MM.1S (cell line): ENCODE data around the gene ADD3.

Experiments used
- DNase-seq: peaks from one replicate; pipeline ENCODE4 v3.0.0-alpha.2; 2015
- H2AFZ ChIP-seq: fragments of 300-600 bp; sonication (generic); 2 replicates; pipeline ENCODE4 v1.6.0; 2016; ENCODE audit warnings: antibody characterized with exemption, low read length
- H3F3A ChIP-seq: fragments of 300-600 bp; sonication (generic); 2 replicates; pipeline ENCODE4 v1.6.1; 2016; ENCODE audit warnings: mild to moderate bottlenecking, antibody characterized with exemption, low read length, moderate library complexity, mixed read lengths; ENCODE audit not compliant: insufficient read depth
- H3K27ac ChIP-seq: fragments of 300-600 bp; sonication (generic); 2 replicates; pipeline ENCODE4 v1.5.1; 2016; ENCODE audit warnings: mild to moderate bottlenecking, low read length
- H3K27me3 ChIP-seq: fragments of 300-600 bp; sonication (generic); replicated peaks from 2 replicates; pipeline ENCODE4 v1.6.0; 2016; ENCODE audit warnings: low read length; ENCODE audit not compliant: insufficient read depth
- H3K36me3 ChIP-seq: fragments of 300-600 bp; sonication (generic); replicated peaks from 2 replicates; pipeline ENCODE4 v1.6.1; 2016; ENCODE audit warnings: mild to moderate bottlenecking, low read length, mixed read lengths; ENCODE audit not compliant: insufficient read depth
- H3K4me1 ChIP-seq: fragments of 300-600 bp; sonication (generic); 2 replicates; pipeline ENCODE4 v1.6.1; 2016; ENCODE audit warnings: low read length, mixed read lengths
- H3K4me2 ChIP-seq: fragments of 300-600 bp; sonication (generic); 2 replicates; pipeline ENCODE4 v1.6.0; 2016; ENCODE audit warnings: low read depth, low read length
- H3K4me3 ChIP-seq: fragments of 300-600 bp; sonication (generic); 2 replicates; pipeline ENCODE4 v1.5.1; 2016; ENCODE audit warnings: low read length, mixed read lengths
- H3K79me2 ChIP-seq: fragments of 300-600 bp; sonication (generic); 2 replicates; pipeline ENCODE4 v1.6.1; 2016; ENCODE audit warnings: mixed run types, low read length, mixed read lengths
- H3K9ac ChIP-seq: fragments of 300-600 bp; sonication (generic); 2 replicates; pipeline ENCODE4 v1.6.1; 2016; ENCODE audit warnings: low read length, mixed read lengths
- H3K9me2 ChIP-seq: fragments of 300-600 bp; sonication (generic); replicated peaks from 2 replicates; pipeline ENCODE4 v1.6.1; 2016; ENCODE audit warnings: mild to moderate bottlenecking, low read length, mixed read lengths; ENCODE audit not compliant: insufficient read depth
- H3K9me3 ChIP-seq: fragments of 300-600 bp; sonication (generic); replicated peaks from 2 replicates; pipeline ENCODE4 v1.6.1; 2016; ENCODE audit warnings: mild to moderate bottlenecking, low read length, mixed read lengths; ENCODE audit not compliant: insufficient read depth
- H4K20me1 ChIP-seq: fragments of 300-600 bp; sonication (generic); 2 replicates; pipeline ENCODE4 v1.6.1; 2016; ENCODE audit warnings: mild to moderate bottlenecking, low read length, moderate library complexity, mixed read lengths; ENCODE audit not compliant: insufficient read depth
- CTCF ChIP-seq: fragments of 300-600 bp; sonication (generic); IDR thresholded peaks from 2 replicates; pipeline ENCODE4 v1.5.1; 2016; ENCODE audit warnings: antibody characterized with exemption, low read length, mixed read lengths
- EZH2 ChIP-seq: fragments of 300-600 bp; sonication (generic); optimal IDR thresholded peaks from 2 replicates; pipeline ENCODE3; 2017; ENCODE audit warnings: low read depth, mild to moderate bottlenecking, antibody characterized with exemption, low read length, mixed read lengths
- EZH2phosphoT487 ChIP-seq: fragments of 300-600 bp; sonication (generic); IDR thresholded peaks from 2 replicates; pipeline ENCODE4 v1.6.1; 2018; ENCODE audit warnings: antibody characterized with exemption, low read length

Gene ADD3

DNA sequence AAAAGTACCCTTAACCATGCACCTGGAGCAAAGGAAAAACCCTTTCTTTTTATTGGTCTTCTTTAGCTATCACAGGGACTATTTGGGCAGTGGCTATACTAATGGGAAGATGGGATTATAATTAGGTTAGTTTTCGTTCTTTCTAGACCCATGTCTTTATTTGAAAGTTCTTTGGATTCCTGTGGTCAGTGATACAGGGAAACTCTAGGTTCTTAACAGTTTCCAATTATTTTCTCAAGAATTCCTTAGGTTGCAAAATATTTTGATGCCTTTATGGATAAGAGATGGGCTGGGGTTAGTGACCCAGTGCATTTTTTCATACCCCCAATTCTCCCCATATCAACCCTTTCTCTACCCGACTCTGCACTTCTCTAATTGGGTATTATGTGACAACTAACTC, 49.0 kb downstream of the ADD3 start:
- no peaks in the 10 kb centered on the region for H3K27me3 ChIP-seq
- 0 out of 2 replicates have a peak, but pooled peaks cover 3% of the 10 kb centered on the region for H3K79me2 ChIP-seq
- no peaks in the 10 kb centered on the region for H3K36me3 ChIP-seq
- 0 out of 2 replicates have a peak, but pooled peaks cover 3% of the 10 kb centered on the region for H3K4me1 ChIP-seq
- H2AFZ ChIP-seq: no peak overlapping the region
- no peak for DNase-seq
- no peak for TF ChIP-seq CTCF
- no peak for TF ChIP-seq EZH2
- TF ChIP-seq EZH2phosphoT487: no peak
- H3K9ac ChIP-seq: no peak overlapping the region
- no peak overlapping the region for H3K27ac ChIP-seq
- H4K20me1 ChIP-seq: no peaks in the 10 kb centered on the region
- no peaks in the 10 kb centered on the region for H3F3A ChIP-seq
- H3K4me2 ChIP-seq: no peak overlapping the region
- H3K4me3 ChIP-seq: no peak overlapping the region
- H3K9me2 ChIP-seq: no peaks in the 10 kb centered on the region
- no peaks in the 10 kb centered on the region for H3K9me3 ChIP-seq

DNA sequence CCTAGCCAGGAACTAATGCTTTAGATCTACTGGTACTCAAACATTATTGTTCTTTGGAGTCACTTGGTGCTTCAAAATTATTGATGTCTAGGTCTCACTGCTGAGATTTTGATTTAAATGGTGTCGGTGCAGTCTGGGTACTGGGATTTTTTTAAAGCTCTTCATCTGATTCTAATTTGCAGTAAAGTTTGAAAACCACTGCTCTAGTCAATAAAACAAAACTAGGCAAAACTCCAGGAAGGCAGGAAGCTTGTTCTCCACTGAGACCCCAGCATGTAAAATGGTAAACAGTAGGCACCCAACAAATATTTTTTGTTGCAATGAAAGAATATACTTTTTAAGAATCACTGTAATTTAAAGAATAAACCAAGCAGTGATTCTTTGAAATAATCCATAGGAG, 49.7 kb downstream of the ADD3 start:
- TF ChIP-seq EZH2phosphoT487: no peak
- no peak for TF ChIP-seq CTCF
- no peak for TF ChIP-seq EZH2
- no peak overlapping the region for H3K27ac ChIP-seq
- no peak for DNase-seq

GRCh38 chr10:110058212-110058611, 50.4 kb downstream of the ADD3 start:
- 0 out of 2 replicates have a peak, but pooled peaks cover 3% of the 10 kb centered on the region for H3K79me2 ChIP-seq
- H3K36me3 ChIP-seq: no peaks in the 10 kb centered on the region
- no peak overlapping the region for H3K27ac ChIP-seq
- no peaks in the 10 kb centered on the region for H3K27me3 ChIP-seq
- no peaks in the 10 kb centered on the region for H3K9me3 ChIP-seq
- H3K9ac ChIP-seq: no peak overlapping the region
- H3K4me2 ChIP-seq: no peak overlapping the region
- no peak overlapping the region for H2AFZ ChIP-seq
- H3K9me2 ChIP-seq: no peaks in the 10 kb centered on the region
- no peaks in the 10 kb centered on the region for H4K20me1 ChIP-seq
- no peak for TF ChIP-seq CTCF
- no peak for TF ChIP-seq EZH2phosphoT487
- 0 out of 2 replicates have a peak, but pooled peaks cover 3% of the 10 kb centered on the region for H3K4me1 ChIP-seq
- H3K4me3 ChIP-seq: no peak overlapping the region
- no peaks in the 10 kb centered on the region for H3F3A ChIP-seq
- no peak for DNase-seq

More for the DNA sequence above, 49.7 kb downstream of the ADD3 start:
- Histone ChIP-seq H3K4me2 (no peak overlapping the region), H3K36me3 (no peaks in the 10 kb centered on the region), H3K27me3 (no peaks in the 10 kb centered on the region), H3F3A (no peaks in the 10 kb centered on the region), H3K9me2 (no peaks in the 10 kb centered on the region), H4K20me1 (no peaks in the 10 kb centered on the region), H3K79me2 (0 out of 2 replicates have a peak, but pooled peaks cover 3% of the 10 kb centered on the region), H3K9me3 (no peaks in the 10 kb centered on the region), H3K9ac (no peak overlapping the region), H3K4me1 (0 out of 2 replicates have a peak, but pooled peaks cover 3% of the 10 kb centered on the region), H3K4me3 (no peak overlapping the region), H2AFZ (no peak overlapping the region)
